MM.1S (cell line): ENCODE data around the gene RB1.
"Not testable (repeated sequence)": the region's sequence is repeated elsewhere in the genome, so short reads cannot be mapped to it uniquely, and the experiment has no call there.

Source experiments
- CTCF ChIP-seq: fragments of 300-600 bp; sonication (generic); IDR thresholded peaks from 2 replicates; pipeline ENCODE4 v1.5.1; 2016; ENCODE audit warnings: antibody characterized with exemption, low read length, mixed read lengths
- EZH2 ChIP-seq: fragments of 300-600 bp; sonication (generic); optimal IDR thresholded peaks from 2 replicates; pipeline ENCODE3; 2017; ENCODE audit warnings: low read depth, mild to moderate bottlenecking, antibody characterized with exemption, low read length, mixed read lengths
- EZH2phosphoT487 ChIP-seq: fragments of 300-600 bp; sonication (generic); IDR thresholded peaks from 2 replicates; pipeline ENCODE4 v1.6.1; 2018; ENCODE audit warnings: antibody characterized with exemption, low read length

GRCh38 chr13:48339198-48339597 is 35.6 kb downstream of the RB1 start:
- not testable (repeated sequence) for TF ChIP-seq CTCF, EZH2, EZH2phosphoT487
